ENCODE results near the gene SGMS2.
"Not testable (repeated sequence)": the region's sequence is repeated elsewhere in the genome, so short reads cannot be mapped to it uniquely, and the experiment has no call there.

Gene SGMS2

GRCh38 chr4:107916623-107917022, 91.9 kb downstream of the SGMS2 start:
- Histone ChIP-seq H3K27me3 (ENCODE audit: control insufficient read depth in 1 of 2, insufficient read depth in 1 of 2, low read length in 2 of 2) (no peaks in the 10 kb centered on the region), H2BK120ac (ENCODE audit: low read depth, low read length) (no peak overlapping the region), H3K36me3 (ENCODE audit: control insufficient read depth in 1 of 2, insufficient read depth in 2 of 2, low read depth in 1 of 2, low read length in 2 of 2) (peaks cover 0 to 11% of the 10 kb centered on the region in 2 experiments), H3K23ac (ENCODE audit: low read length in 2 of 2) (no peak overlapping the region), H3K4ac (ENCODE audit: low read depth in 1 of 2, low read length in 2 of 2) (no peak overlapping the region), H2BK12ac (ENCODE audit: low read length in 2 of 2) (no peak overlapping the region), H3K9me3 (ENCODE audit: control insufficient read depth, low read length) (peaks cover 17% of the 10 kb centered on the region), H3K79me1 (replicated peaks; ENCODE audit: low read length, poor library complexity, severe bottlenecking) (no peaks in the 10 kb centered on the region), H3K14ac (ENCODE audit: low read length in 2 of 2) (no peak overlapping the region), H3K4me2 (ENCODE audit: low read length, poor library complexity, severe bottlenecking) (no peak overlapping the region), H2BK15ac (ENCODE audit: low read depth, poor library complexity, severe bottlenecking) (no peak overlapping the region), H3K4me3 (ENCODE audit: insufficient read depth in 1 of 2, low read depth in 1 of 2, low read length in 2 of 2) (no peak overlapping the region), H3K9ac (ENCODE audit: low read length) (no peak overlapping the region), H3K18ac (ENCODE audit: low read depth in 1 of 2, low read length in 2 of 2) (no peak overlapping the region), H3K4me1 (ENCODE audit: control insufficient read depth, insufficient read depth, low read depth, low read length) (no peaks in the 10 kb centered on the region), H3K27ac (ENCODE audit: low read length, poor library complexity, severe bottlenecking) (no peak overlapping the region), H2BK5ac (ENCODE audit: low read depth, low read length, poor library complexity, severe bottlenecking) (no peak overlapping the region), H4K91ac (ENCODE audit: low read length) (no peak overlapping the region), H4K8ac (ENCODE audit: low read length) (no peak overlapping the region), H2AFZ (ENCODE audit: low read depth, low read length) (no peak overlapping the region), H2AK5ac (ENCODE audit: low read length, severe bottlenecking) (no peak overlapping the region)
- DNase-seq, result no peak

GRCh38 chr4:107917500-107917899, 92.8 kb downstream of the SGMS2 start:
- Histone ChIP-seq H2BK12ac (ENCODE audit: low read length in 2 of 2) (no peak overlapping the region), H3K14ac (ENCODE audit: low read length in 2 of 2) (no peak overlapping the region), H2BK5ac (ENCODE audit: low read depth, low read length, poor library complexity, severe bottlenecking) (no peak overlapping the region), H2AK5ac (ENCODE audit: low read length, severe bottlenecking) (no peak overlapping the region), H3K27ac (ENCODE audit: low read length, poor library complexity, severe bottlenecking) (no peak overlapping the region), H2BK120ac (ENCODE audit: low read depth, low read length) (no peak overlapping the region), H3K9ac (ENCODE audit: low read length) (no peak overlapping the region), H3K23ac (ENCODE audit: low read length in 2 of 2) (no peak overlapping the region), H2AFZ (ENCODE audit: low read depth, low read length) (no peak overlapping the region), H3K4me2 (ENCODE audit: low read length, poor library complexity, severe bottlenecking) (no peak overlapping the region), H3K4me1 (ENCODE audit: control insufficient read depth, insufficient read depth, low read depth, low read length) (no peaks in the 10 kb centered on the region), H3K9me3 (ENCODE audit: control insufficient read depth, low read length) (peaks cover 17% of the 10 kb centered on the region), H4K8ac (ENCODE audit: low read length) (no peak overlapping the region), H3K4me3 (ENCODE audit: insufficient read depth in 1 of 2, low read depth in 1 of 2, low read length in 2 of 2) (no peak overlapping the region), H4K91ac (ENCODE audit: low read length) (no peak overlapping the region), H3K79me1 (replicated peaks; ENCODE audit: low read length, poor library complexity, severe bottlenecking) (no peaks in the 10 kb centered on the region), H2BK15ac (ENCODE audit: low read depth, poor library complexity, severe bottlenecking) (no peak overlapping the region), H3K4ac (ENCODE audit: low read depth in 1 of 2, low read length in 2 of 2) (no peak overlapping the region), H3K36me3 (ENCODE audit: control insufficient read depth in 1 of 2, insufficient read depth in 2 of 2, low read depth in 1 of 2, low read length in 2 of 2) (peaks cover 0 to 11% of the 10 kb centered on the region in 2 experiments), H3K27me3 (ENCODE audit: control insufficient read depth in 1 of 2, insufficient read depth in 1 of 2, low read length in 2 of 2) (no peaks in the 10 kb centered on the region), H3K18ac (ENCODE audit: low read depth in 1 of 2, low read length in 2 of 2) (no peak overlapping the region)
- WGBS, result 100% methylated on average over 1 of the region's 2 CpGs
- DNase-seq, result no peak

GRCh38 chr4:107922486-107923473, 98.0 kb downstream of the SGMS2 start:
- no peak overlapping the region for H2BK15ac ChIP-seq (ENCODE audit: low read depth, poor library complexity, severe bottlenecking)

GRCh38 chr4:107925713-107926112, 101.0 kb downstream of the SGMS2 start:
- H3K18ac ChIP-seq (ENCODE audit: low read depth in 1 of 2, low read length in 2 of 2); H3K4ac ChIP-seq (ENCODE audit: low read depth in 1 of 2, low read length in 2 of 2); H3K79me1 ChIP-seq (replicated peaks; ENCODE audit: low read length, poor library complexity, severe bottlenecking); H2BK120ac ChIP-seq (ENCODE audit: low read depth, low read length); H2AK5ac ChIP-seq (ENCODE audit: low read length, severe bottlenecking); H3K4me1 ChIP-seq (ENCODE audit: control insufficient read depth, insufficient read depth, low read depth, low read length); H3K27ac ChIP-seq (ENCODE audit: low read length, poor library complexity, severe bottlenecking); H3K23ac ChIP-seq (ENCODE audit: low read length in 2 of 2); DNase-seq; H3K14ac ChIP-seq (ENCODE audit: low read length in 2 of 2); H4K91ac ChIP-seq (ENCODE audit: low read length); H3K36me3 ChIP-seq (ENCODE audit: control insufficient read depth in 1 of 2, insufficient read depth in 2 of 2, low read depth in 1 of 2, low read length in 2 of 2); H2BK15ac ChIP-seq (ENCODE audit: low read depth, poor library complexity, severe bottlenecking); H2AFZ ChIP-seq (ENCODE audit: low read depth, low read length); H3K9ac ChIP-seq (ENCODE audit: low read length); H3K4me2 ChIP-seq (ENCODE audit: low read length, poor library complexity, severe bottlenecking); H3K9me3 ChIP-seq (ENCODE audit: control insufficient read depth, low read length); H3K27me3 ChIP-seq (ENCODE audit: control insufficient read depth in 1 of 2, insufficient read depth in 1 of 2, low read length in 2 of 2); H4K8ac ChIP-seq (ENCODE audit: low read length); H2BK5ac ChIP-seq (ENCODE audit: low read depth, low read length, poor library complexity, severe bottlenecking); H3K4me3 ChIP-seq (ENCODE audit: insufficient read depth in 1 of 2, low read depth in 1 of 2, low read length in 2 of 2); H2BK12ac ChIP-seq (ENCODE audit: low read length in 2 of 2): not testable (repeated sequence)

More at GRCh38 chr4:107922486-107923473, 98.0 kb downstream of the SGMS2 start:
- no peak overlapping the region for H2BK12ac ChIP-seq (ENCODE audit: low read length in 2 of 2)
- H3K79me1 ChIP-seq (replicated peaks; ENCODE audit: low read length, poor library complexity, severe bottlenecking), result no peaks in the 10 kb centered on the region
- no peaks in the 10 kb centered on the region for H3K36me3 ChIP-seq (ENCODE audit: control insufficient read depth in 1 of 2, insufficient read depth in 2 of 2, low read depth in 1 of 2, low read length in 2 of 2)
- H4K8ac ChIP-seq (ENCODE audit: low read length), result no peak overlapping the region
- H2AFZ ChIP-seq (ENCODE audit: low read depth, low read length), result no peak overlapping the region
- no peak overlapping the region for H3K4me2 ChIP-seq (ENCODE audit: low read length, poor library complexity, severe bottlenecking)
- no peaks in the 10 kb centered on the region for H3K4me1 ChIP-seq (ENCODE audit: control insufficient read depth, insufficient read depth, low read depth, low read length)
- H3K14ac ChIP-seq (ENCODE audit: low read length in 2 of 2), result no peak overlapping the region
- 73% methylated on average over 3 of the region's 4 CpGs for WGBS
- no peak for DNase-seq
- H4K91ac ChIP-seq (ENCODE audit: low read length), result no peak overlapping the region
- H3K27me3 ChIP-seq (ENCODE audit: control insufficient read depth in 1 of 2, insufficient read depth in 1 of 2, low read length in 2 of 2), result no peaks in the 10 kb centered on the region
- H3K4ac ChIP-seq (ENCODE audit: low read depth in 1 of 2, low read length in 2 of 2), result no peak overlapping the region
- no peak overlapping the region for H3K18ac ChIP-seq (ENCODE audit: low read depth in 1 of 2, low read length in 2 of 2)
- H2AK5ac ChIP-seq (ENCODE audit: low read length, severe bottlenecking), result no peak overlapping the region
- no peak overlapping the region for H3K23ac ChIP-seq (ENCODE audit: low read length in 2 of 2)
- no peak overlapping the region for H3K9ac ChIP-seq (ENCODE audit: low read length)
- H3K9me3 ChIP-seq (ENCODE audit: control insufficient read depth, low read length), result peaks cover 17% of the 10 kb centered on the region
- no peak overlapping the region for H3K4me3 ChIP-seq (ENCODE audit: insufficient read depth in 1 of 2, low read depth in 1 of 2, low read length in 2 of 2)
- no peak overlapping the region for H2BK5ac ChIP-seq (ENCODE audit: low read depth, low read length, poor library complexity, severe bottlenecking)
- no peak overlapping the region for H2BK120ac ChIP-seq (ENCODE audit: low read depth, low read length)
- H3K27ac ChIP-seq (ENCODE audit: low read length, poor library complexity, severe bottlenecking), result no peak overlapping the region
